Neural crest cell (in vitro differentiated cells): ENCODE data around the gene GUCA2A. TPM values are rescaled to one million over a fixed set of nuclear protein-coding genes. Genes with fewer than 3 reads are reported as not detected.

Experiments
- DNase-seq: peaks from one replicate; pipeline ENCODE4 v3.0.0; 2021; ENCODE audit warnings: low read depth, mixed read lengths, low spot score
- H3K27ac Mint-ChIP-seq: one replicate; pipeline ENCODE4 v1.8.0; 2021; ENCODE audit warnings: mild to moderate bottlenecking, mixed read lengths; ENCODE audit not compliant: unreplicated experiment
- H3K27me3 Mint-ChIP-seq: 2 replicates; pipeline ENCODE4 v1.8.0; 2021; ENCODE audit warnings: low read depth, mild to moderate bottlenecking, mixed read lengths
- H3K36me3 Mint-ChIP-seq: 2 replicates; pipeline ENCODE4 v1.8.0; 2021; ENCODE audit warnings: low read depth, mild to moderate bottlenecking, mixed read lengths
- H3K4me1 Mint-ChIP-seq: 2 replicates; pipeline ENCODE4 v1.8.0; 2021; ENCODE audit warnings: mixed read lengths
- H3K4me3 Mint-ChIP-seq: one replicate; pipeline ENCODE4 v1.8.0; 2021; ENCODE audit warnings: mild to moderate bottlenecking, mixed read lengths
- H3K9me3 Mint-ChIP-seq: 2 replicates; pipeline ENCODE4 v1.8.0; 2021; ENCODE audit warnings: mixed read lengths
- total RNA-seq: library from RNA; stranded (reverse); gene quantifications from 2 replicates; pipeline ENCODE4 v1.2.1, GENCODE V29; 2021
- TF ChIP-seq, protein P1 (sequence below): fragments of 200-600 bp; sonication (generic); conservative IDR thresholded peaks from 2 replicates; pipeline ENCODE4 v1.5.0; 2021; ENCODE audit warnings: antibody characterized with exemption, mild to moderate bottlenecking

Gene GUCA2A
- total RNA-seq, 1 donor from 2014 or later, result not detected

DNA sequence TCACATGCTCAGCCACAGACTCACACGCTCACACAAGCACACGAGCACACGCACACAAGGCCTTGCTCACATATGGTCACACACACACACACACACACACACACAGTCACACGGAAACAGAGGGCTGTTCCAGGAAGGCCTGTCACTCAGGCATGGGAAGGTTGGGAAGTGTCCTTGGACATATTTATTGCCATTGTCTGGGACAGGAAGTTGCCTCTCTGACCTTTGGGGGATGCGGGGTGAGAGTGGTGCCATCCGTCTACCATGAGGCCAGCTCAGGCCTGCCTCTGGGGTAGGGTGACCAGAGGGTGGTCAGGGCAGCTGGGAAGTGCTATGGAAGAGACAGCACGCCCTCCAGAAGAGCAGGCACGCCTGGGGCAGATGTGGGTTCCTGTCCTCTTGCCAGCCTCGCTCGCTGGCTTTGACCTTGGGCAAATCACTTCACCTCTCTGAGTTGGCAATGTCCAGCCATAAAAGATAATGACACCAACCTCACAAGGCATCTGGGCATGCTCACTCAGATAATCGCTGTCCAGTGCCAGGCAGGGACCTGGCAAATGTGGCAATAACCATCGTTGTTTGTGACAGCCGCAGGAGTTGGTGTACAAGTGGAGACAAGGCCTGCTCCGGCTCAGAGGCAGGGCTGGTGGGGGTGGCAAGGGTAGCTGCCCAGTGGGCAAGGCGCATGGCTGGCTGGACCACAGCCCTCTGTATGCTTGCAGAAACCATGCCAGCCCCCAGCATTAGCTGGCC, 8.0 kb upstream of the GUCA2A start:
- DNase-seq, result no peak
- peak overlapping the region; percentile 87 for H3K27ac Mint-ChIP-seq
- H3K9me3 Mint-ChIP-seq, result no peaks in the 10 kb centered on the region
- H3K4me3 Mint-ChIP-seq, result peak overlapping the region; percentile 51
- H3K27me3 Mint-ChIP-seq, result no peaks in the 10 kb centered on the region
- TF ChIP-seq, protein P1, sequence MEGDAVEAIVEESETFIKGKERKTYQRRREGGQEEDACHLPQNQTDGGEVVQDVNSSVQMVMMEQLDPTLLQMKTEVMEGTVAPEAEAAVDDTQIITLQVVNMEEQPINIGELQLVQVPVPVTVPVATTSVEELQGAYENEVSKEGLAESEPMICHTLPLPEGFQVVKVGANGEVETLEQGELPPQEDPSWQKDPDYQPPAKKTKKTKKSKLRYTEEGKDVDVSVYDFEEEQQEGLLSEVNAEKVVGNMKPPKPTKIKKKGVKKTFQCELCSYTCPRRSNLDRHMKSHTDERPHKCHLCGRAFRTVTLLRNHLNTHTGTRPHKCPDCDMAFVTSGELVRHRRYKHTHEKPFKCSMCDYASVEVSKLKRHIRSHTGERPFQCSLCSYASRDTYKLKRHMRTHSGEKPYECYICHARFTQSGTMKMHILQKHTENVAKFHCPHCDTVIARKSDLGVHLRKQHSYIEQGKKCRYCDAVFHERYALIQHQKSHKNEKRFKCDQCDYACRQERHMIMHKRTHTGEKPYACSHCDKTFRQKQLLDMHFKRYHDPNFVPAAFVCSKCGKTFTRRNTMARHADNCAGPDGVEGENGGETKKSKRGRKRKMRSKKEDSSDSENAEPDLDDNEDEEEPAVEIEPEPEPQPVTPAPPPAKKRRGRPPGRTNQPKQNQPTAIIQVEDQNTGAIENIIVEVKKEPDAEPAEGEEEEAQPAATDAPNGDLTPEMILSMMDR, result no peak
- no peaks in the 10 kb centered on the region for H3K36me3 Mint-ChIP-seq
- H3K4me1 Mint-ChIP-seq, result peaks cover 21% of the 10 kb centered on the region

- Mint-ChIP-seq H3K27me3 (no peaks in the 10 kb centered on the region), H3K9me3 (no peaks in the 10 kb centered on the region), H3K27ac (no peak overlapping the region), H3K36me3 (no peaks in the 10 kb centered on the region), H3K4me3 (peak overlapping the region; percentile 51), H3K4me1 (peaks cover 20% of the 10 kb centered on the region)
- TF ChIP-seq, protein P1, result no peak
- DNase-seq, result no peak
Measured at GRCh38 chr1:42171679-42172266, 7.2 kb upstream of the GUCA2A start.

- Mint-ChIP-seq H3K4me3 (no peak overlapping the region), H3K9me3 (no peaks in the 10 kb centered on the region), H3K4me1 (peaks cover 23% of the 10 kb centered on the region), H3K27me3 (no peaks in the 10 kb centered on the region), H3K27ac (no peak overlapping the region), H3K36me3 (no peaks in the 10 kb centered on the region)
- TF ChIP-seq, protein P1, result no peak
- DNase-seq, result no peak
Measured at GRCh38 chr1:42170779-42171621, 6.5 kb upstream of the GUCA2A start.

GRCh38 chr1:42168763-42169162, 4.2 kb upstream of the GUCA2A start:
- H3K9me3 Mint-ChIP-seq, result no peaks in the 10 kb centered on the region
- TF ChIP-seq, protein P1, result no peak
- no peaks in the 10 kb centered on the region for H3K36me3 Mint-ChIP-seq
- H3K4me3 Mint-ChIP-seq, result no peak overlapping the region
- peaks cover 27% of the 10 kb centered on the region for H3K4me1 Mint-ChIP-seq
- no peak for DNase-seq
- H3K27ac Mint-ChIP-seq, result no peak overlapping the region
- no peaks in the 10 kb centered on the region for H3K27me3 Mint-ChIP-seq

DNA sequence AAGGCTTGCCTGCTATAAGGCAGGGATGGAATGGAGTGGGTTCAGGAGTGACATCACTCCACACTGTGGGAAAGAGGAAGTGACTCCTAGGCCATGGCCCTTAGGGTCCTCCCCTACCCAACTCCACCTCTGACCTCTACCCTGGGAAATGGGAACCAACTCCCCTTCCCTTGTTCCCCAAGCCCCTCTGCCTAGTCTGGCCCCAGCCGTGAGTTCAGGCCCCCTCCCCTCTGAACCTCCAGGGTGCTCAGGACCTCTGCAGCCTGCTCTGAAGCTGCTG, 3.8 kb upstream of the GUCA2A start:
- Mint-ChIP-seq H3K4me3 (no peak overlapping the region), H3K4me1 (peaks cover 23% of the 10 kb centered on the region), H3K27ac (no peak overlapping the region), H3K36me3 (no peaks in the 10 kb centered on the region), H3K9me3 (no peaks in the 10 kb centered on the region), H3K27me3 (no peaks in the 10 kb centered on the region)
- DNase-seq, result no peak
- TF ChIP-seq, protein P1, result no peak
